OCI-LY1 (cell line): Measurements from ENCODE around the gene PRPF6.

ENCODE experiments used
- EZH2 ChIP-seq: fragments of 200-600 bp; sonication (generic), shearing (Covaris generic); IDR thresholded peaks from 2 replicates; pipeline ENCODE4 v1.8.0; 2017; ENCODE audit warnings: borderline replicate concordance, mixed run types, mild to moderate bottlenecking, antibody characterized with exemption, low read length, moderate library complexity, mixed read lengths
- TF ChIP-seq, protein P1 (sequence below): fragments of 200-600 bp; sonication (generic), shearing (Covaris generic); IDR thresholded peaks from 2 replicates; pipeline ENCODE4 v1.5.1; 2017; ENCODE audit warnings: mild to moderate bottlenecking, antibody characterized with exemption, low read length, moderate library complexity, mixed read lengths

DNA sequence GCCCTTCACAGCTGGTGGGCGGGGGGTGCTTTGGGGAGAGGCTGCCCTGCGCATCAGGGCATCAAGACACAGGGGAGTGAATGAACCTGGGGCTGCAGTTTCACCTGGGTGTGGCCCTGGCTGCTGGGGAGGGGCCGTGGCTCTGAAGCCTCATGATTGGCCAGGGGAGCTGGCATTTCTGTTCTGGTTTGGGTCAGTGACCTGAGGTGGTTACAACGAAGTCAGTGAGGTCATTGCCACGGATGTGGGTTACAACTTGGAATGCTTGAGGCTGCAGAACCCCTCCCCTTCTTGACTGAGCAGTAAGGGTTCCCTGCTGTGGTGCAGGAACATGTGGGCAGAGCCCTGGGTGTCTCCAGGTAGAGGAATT lies 85.0 kb downstream of the PRPF6 start:
- TF ChIP-seq EZH2: no peak
- TF ChIP-seq, protein P1, sequence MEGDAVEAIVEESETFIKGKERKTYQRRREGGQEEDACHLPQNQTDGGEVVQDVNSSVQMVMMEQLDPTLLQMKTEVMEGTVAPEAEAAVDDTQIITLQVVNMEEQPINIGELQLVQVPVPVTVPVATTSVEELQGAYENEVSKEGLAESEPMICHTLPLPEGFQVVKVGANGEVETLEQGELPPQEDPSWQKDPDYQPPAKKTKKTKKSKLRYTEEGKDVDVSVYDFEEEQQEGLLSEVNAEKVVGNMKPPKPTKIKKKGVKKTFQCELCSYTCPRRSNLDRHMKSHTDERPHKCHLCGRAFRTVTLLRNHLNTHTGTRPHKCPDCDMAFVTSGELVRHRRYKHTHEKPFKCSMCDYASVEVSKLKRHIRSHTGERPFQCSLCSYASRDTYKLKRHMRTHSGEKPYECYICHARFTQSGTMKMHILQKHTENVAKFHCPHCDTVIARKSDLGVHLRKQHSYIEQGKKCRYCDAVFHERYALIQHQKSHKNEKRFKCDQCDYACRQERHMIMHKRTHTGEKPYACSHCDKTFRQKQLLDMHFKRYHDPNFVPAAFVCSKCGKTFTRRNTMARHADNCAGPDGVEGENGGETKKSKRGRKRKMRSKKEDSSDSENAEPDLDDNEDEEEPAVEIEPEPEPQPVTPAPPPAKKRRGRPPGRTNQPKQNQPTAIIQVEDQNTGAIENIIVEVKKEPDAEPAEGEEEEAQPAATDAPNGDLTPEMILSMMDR: no peak
